H1 (cell line): ENCODE measurements around the gene ARHGAP25. TPM values are rescaled to one million over a fixed set of nuclear protein-coding genes. Genes with fewer than 3 reads are reported as not detected.

Experiments used
- CHD7 ChIP-seq: fragments of 300-600 bp; sonication (generic); IDR thresholded peaks from 2 replicates; pipeline ENCODE4 v1.7.1; 2012; ENCODE audit warnings: low read length, moderate library complexity, mild to moderate bottlenecking, inconsistent platforms; ENCODE audit not compliant: insufficient replicate concordance
- polyA plus RNA-seq, 7 experiments: library from polyadenylated mRNA; depleted of rRNA in 3 of 7; stranded (reverse) in 5 of 7; unstranded in 2 of 7; fragments of >200 nt in 5 of 7; fragments of 200-250 nt in 2 of 7; gene quantifications; 1 replicate in 5 of 7; 2 replicates in 1 of 7; 4 replicates in 1 of 7; pipeline versions ENCODE4 v1.2.1 to v1.2.3, GENCODE V29; 2011 to 2013; ENCODE audit warnings: missing spikeins in 2 of 7, mixed read lengths in 2 of 7
- total RNA-seq: library from RNA; stranded (reverse); fragmentation: NEBNext Ultra II Directional; extraction: Animal tissue kit (Norgen Biotek cat#: 25700); gene quantifications from 2 replicates; pipeline ENCODE4 v1.2.1, GENCODE V29; 2021

ARHGAP25 gene
- total and polyA plus RNA-seq, 2 of the 8 experiments (the other 6 are each of a cell fraction or from before 2014, with no cell fraction given), result 1.00 to 1.2 TPM

- no peak for TF ChIP-seq CHD7
- TF ChIP-seq, all 59 proteins: peak for 0
Measured at GRCh38 chr2:68854476-68854875, 119.9 kb downstream of the ARHGAP25 start (continued).
